ENCODE data around the gene ZSCAN5B. TPM values are rescaled to one million over a fixed set of nuclear protein-coding genes. Genes with fewer than 3 reads are reported as not detected.

The ZSCAN5B gene
- total RNA-seq, 1 experiment from 2014 or later: not detected

DNA sequence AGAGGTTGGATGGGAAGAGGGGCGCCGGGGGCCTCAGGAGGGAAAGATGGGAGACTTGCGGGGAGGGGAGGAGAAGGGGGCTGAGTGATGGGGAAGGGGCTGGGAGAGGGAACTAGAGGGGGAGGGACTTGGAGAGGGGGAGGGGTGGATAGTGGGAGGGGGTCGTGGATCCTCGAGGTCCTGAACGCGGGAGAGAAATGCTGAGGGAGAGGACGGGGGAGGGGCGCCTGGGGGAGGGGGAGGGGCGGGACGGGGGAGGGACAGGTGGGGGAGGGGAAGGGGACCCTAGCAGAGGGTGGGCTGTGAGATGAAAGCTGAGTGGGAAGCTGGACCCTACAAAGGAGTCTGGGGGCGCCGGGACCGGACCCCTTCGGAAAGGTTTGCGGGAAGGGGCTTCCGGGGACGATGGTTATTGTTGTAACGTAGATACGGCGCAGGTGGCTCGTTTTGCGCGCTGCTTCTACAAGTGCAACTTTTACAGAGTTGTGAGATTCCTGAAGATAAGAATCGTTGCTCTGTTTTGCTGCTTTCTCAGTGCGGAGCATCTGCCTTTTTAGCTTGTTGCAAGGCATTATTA, 56.1 kb downstream of the ZSCAN5B start:
- Histone ChIP-seq H3K9ac (ENCODE audit: extremely low read depth, insufficient read length, low read length) (peak overlapping the region; percentile 68), H2BK12ac (ENCODE audit: insufficient read length, low read depth, low read length) (no peak overlapping the region), H3K9me3 (ENCODE audit: control insufficient read depth, low read depth, low read length) (no peaks in the 10 kb centered on the region), H2BK20ac (ENCODE audit: low read depth, low read length, poor library complexity, severe bottlenecking) (no peak overlapping the region), H4K91ac (ENCODE audit: insufficient read length, low read depth, low read length) (no peak overlapping the region), H3K23me2 (ENCODE audit: insufficient read length, low read depth, low read length, poor library complexity, severe bottlenecking) (peaks cover 13% of the 10 kb centered on the region), H2BK15ac (ENCODE audit: low read depth, low read length) (no peak overlapping the region), H4K5ac (ENCODE audit: insufficient read length, low read depth, low read length) (no peak overlapping the region), H3K4me1 (ENCODE audit: insufficient read depth, low read length) (peaks cover 3% of the 10 kb centered on the region; the same call in 1 of the 2 replicates), H3K79me2 (ENCODE audit: insufficient read depth, low read length) (peaks cover 4% of the 10 kb centered on the region; the same call in 1 of the 2 replicates), H4K8ac (replicated peaks; ENCODE audit: insufficient read length, low read depth, low read length) (no peak overlapping the region), H3K27me3 (ENCODE audit: insufficient read depth, low read length) (no peaks in the 10 kb centered on the region), H3K27ac (ENCODE audit: insufficient read length, low read depth, low read length) (no peak overlapping the region), H3K4me2 (ENCODE audit: insufficient read depth, insufficient read length, low read length) (peak overlapping the region; percentile 88), H3K14ac (ENCODE audit: insufficient read depth, low read length) (no peak overlapping the region), H2AFZ (ENCODE audit: low read length) (no peak overlapping the region), H2BK120ac (ENCODE audit: low read depth, low read length, poor library complexity, severe bottlenecking) (no peak overlapping the region), H4K20me1 (ENCODE audit: control insufficient read depth, insufficient read depth, insufficient read length) (no peaks in the 10 kb centered on the region), H2BK5ac (ENCODE audit: insufficient read length, low read length) (no peak overlapping the region), H3K18ac (ENCODE audit: insufficient read length, low read depth, low read length) (peak overlapping the region; percentile 20), H2AK5ac (ENCODE audit: insufficient read length, low read length) (no peak overlapping the region), H3K23ac (ENCODE audit: insufficient read length, low read depth, low read length) (no peak overlapping the region), H3T11ph (ENCODE audit: low read length) (no peak overlapping the region), H3K79me1 (ENCODE audit: insufficient read depth, low read depth, low read length, poor library complexity, severe bottlenecking) (no peaks in the 10 kb centered on the region), H3K4ac (ENCODE audit: low read depth, low read length) (no peak overlapping the region), H3K56ac (ENCODE audit: insufficient read length, low read depth, low read length) (no peak overlapping the region)
- Mint-ChIP-seq H3K27ac (peak overlapping the region in 2 of 3 experiments; percentile 23 to 98; a peak in 2 of 7 replicates), H3K4me3 (peak overlapping the region; percentile 79 to 85), H3K9me3 (0 out of 5 replicates have a peak, but pooled peaks cover 0 to 2% of the 10 kb centered on the region in 2 experiments), H3K4me1 (peaks cover 25% of the 10 kb centered on the region in 2 experiments), H3K27me3 (ENCODE audit: low read depth) (no peaks in the 10 kb centered on the region), H3K36me3 (ENCODE audit: insufficient read depth in 1 of 3, low read depth in 3 of 3) (peaks cover 0 to 4% (median under 1%) of the 10 kb centered on the region in 3 experiments; a peak in 4 of 7 replicates)
- TF ChIP-seq, protein P1, sequence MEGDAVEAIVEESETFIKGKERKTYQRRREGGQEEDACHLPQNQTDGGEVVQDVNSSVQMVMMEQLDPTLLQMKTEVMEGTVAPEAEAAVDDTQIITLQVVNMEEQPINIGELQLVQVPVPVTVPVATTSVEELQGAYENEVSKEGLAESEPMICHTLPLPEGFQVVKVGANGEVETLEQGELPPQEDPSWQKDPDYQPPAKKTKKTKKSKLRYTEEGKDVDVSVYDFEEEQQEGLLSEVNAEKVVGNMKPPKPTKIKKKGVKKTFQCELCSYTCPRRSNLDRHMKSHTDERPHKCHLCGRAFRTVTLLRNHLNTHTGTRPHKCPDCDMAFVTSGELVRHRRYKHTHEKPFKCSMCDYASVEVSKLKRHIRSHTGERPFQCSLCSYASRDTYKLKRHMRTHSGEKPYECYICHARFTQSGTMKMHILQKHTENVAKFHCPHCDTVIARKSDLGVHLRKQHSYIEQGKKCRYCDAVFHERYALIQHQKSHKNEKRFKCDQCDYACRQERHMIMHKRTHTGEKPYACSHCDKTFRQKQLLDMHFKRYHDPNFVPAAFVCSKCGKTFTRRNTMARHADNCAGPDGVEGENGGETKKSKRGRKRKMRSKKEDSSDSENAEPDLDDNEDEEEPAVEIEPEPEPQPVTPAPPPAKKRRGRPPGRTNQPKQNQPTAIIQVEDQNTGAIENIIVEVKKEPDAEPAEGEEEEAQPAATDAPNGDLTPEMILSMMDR (conservative IDR thresholded peaks at IDR 0.05): no peak
- WGBS (ENCODE audit: extremely low coverage, insufficient read length, low lambda C conversion rate): no CpG with 5 or more reads among the region's 26 CpGs
- no peak for DNase-seq

Data from H9 (cell line).